GM19043 (cell line): ENCODE data around the gene TMCC2.
"Not testable (repeated sequence)": the region's sequence is repeated elsewhere in the genome, so short reads cannot be mapped to it uniquely, and the experiment has no call there.

ENCODE experiments used
- ATAC-seq: cut with Tn5 transposase; IDR thresholded peaks from one replicate; pipeline ENCODE4 v1.9.1; 2021; ENCODE audit warnings: low read depth; ENCODE audit not compliant: unreplicated experiment

The TMCC2 gene

DNA sequence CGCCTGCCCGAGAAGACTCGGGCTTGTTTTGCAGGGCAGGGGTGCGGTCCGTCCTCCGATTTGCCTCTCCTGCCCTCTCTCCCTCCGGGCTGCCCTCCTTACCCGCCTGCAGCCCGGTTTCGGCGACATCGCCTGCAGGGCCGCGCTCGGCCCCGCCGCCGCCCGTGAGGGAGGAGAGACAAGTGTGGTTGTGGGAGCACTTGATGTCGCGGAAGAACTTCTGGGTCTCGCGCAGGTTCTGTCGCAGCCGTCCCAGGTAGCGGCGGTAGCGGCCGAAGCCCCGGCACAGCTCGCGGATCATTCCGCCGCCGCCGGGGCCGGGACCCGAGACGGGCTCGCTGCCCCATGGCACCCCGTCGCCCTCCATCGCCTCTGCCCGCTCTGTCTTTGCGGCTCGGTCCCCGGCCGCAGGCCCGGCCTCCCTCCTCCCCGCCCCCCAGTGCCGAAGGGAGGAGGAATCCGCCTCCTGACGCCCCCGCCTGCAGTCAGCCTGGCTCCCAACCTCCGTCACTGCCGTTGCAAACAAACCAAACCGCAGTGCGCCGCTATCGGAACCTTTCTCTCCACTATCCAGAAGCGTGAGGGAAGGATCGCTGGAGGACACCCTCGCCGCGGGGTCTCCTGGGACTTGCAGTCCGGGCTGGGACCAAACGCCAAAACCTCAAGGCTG lies 16.4 kb upstream of the TMCC2 start, which contains the start of gene DSTYK:
DSTYK (minus strand) TSS at position 534 of the 670 bp plus-strand sequence; CDS start at position 367, 167 bp downstream.
- peak; percentile 87 for ATAC-seq

DNA sequence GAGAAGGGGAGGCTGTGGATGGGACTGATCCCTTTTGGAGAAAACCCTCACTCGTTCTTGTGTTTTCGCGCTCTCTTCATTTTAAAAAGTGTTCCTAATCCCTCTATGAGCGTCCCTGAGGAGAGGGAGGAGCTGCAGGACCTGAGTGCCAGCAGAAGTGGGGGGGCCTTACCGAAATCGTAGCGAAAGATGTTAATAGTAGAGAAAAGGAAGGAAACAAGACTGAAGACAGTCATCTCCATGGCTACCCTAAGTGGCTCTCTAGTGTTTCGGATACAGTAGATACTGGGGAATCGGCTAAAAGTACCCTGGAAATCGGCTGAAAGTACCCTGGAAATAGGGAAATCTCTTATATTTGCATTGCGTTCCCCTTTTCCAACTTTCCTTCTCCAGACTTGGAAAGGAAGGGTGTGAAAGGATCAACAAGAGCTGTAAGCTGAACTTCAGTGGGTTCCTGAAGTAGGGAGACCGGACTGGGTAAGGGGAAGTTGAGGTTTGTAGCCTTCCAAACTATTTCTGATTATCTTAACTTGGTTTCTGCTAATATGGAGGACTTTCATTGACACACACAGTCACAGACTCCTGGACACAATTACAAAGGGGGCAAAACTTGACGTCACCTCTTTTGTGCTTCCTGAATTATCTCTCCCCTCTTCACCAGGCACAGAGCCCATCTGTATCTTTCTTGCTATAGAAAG lies 15.8 kb upstream of the TMCC2 start:
- ATAC-seq, result no peak

DNA sequence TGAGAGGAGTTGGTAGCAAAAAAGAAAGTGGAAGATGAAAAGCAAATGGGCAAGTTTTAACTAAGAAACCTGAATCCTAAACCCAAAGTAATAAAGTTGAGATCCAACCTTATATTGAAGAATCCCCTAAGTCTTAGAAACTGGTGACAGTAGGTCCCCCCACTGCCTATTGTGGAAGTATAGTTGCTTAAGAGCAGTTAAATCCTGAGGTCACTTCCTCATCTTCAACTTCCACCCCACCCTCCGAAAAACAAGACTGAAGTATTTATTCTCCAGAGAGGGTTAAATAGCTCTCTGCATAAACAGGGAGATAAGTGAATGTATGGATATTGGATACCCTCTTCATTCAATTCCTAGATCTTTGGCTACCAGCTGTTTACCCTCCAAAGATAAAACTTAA lies 13.0 kb upstream of the TMCC2 start:
- no peak for ATAC-seq

DNA sequence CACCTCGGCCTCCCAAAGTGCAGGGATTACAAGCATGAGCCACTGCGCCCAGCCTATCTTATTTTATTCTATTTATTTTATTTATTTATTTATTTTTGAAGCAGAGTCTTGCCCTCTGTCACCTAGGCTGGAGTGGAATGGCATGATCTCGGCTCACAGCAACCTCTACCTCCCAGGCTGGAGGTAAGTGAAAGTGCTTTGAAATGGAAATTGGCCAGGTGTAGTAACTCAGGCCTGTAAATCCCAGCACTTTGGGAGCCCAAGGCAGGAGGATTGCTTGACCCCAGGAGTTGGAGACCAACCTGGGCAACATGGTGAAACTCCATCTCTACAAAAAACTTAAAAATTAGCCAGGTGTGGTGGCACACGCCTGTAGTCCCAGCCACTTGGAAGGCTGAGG lies 11.2 kb upstream of the TMCC2 start:
- no peak for ATAC-seq

DNA sequence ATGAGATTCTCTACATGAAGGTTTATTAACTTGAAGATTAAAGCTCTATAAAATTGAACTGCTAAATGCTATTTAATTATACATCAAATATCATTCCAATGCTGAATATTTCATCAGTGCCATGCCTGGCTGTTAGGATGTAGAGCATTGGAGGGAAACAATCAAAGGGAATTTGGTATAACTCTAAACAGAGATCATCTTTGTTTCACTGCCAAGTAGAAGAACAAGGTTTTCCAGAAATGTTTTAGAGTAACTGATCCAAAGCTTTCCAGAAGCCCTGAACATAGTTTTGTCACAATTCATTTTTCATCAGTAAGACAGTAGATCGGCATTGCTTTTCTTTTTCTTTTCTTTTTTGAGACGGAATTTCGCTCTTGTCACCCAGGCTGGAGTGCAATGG lies 10.3 kb upstream of the TMCC2 start:
- no peak for ATAC-seq

DNA sequence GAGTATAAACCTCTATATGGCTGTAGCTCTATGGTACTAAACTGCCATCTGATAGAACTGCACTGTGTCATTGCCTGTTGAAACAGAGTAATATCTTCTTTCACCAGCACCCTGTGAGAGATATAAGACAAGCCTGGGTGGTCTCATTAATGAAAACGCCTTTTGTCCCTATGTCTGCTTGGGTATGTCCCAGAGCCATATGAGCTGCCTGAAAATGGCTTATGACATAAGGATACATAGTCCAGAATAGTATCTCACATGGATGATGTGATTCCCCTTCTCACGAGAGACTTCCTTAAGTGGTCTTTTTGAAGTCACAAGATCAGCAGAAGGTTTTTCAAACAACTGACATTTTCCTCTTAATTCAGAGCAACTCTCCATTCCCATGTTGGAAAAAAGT lies 7.3 kb upstream of the TMCC2 start:
- no peak for ATAC-seq

DNA sequence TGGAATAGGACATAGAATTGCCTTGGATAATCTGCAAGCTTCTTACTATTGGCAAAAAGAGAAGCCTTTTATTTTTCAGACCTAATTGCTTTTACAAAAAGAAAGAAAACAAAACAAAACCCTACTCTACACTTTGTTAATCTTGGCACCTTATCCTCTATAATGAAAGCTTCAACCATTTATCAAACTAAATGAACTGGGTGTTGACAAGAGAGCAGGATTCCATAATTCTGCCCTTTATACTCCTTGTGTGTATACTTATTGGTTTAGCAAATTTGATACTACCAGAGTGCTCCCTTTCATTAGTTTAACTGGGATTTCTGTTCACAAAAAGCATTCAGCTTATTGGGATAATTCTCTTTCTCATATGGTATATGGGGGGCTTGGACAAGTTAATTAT lies 3.0 kb upstream of the TMCC2 start:
- no peak for ATAC-seq

DNA sequence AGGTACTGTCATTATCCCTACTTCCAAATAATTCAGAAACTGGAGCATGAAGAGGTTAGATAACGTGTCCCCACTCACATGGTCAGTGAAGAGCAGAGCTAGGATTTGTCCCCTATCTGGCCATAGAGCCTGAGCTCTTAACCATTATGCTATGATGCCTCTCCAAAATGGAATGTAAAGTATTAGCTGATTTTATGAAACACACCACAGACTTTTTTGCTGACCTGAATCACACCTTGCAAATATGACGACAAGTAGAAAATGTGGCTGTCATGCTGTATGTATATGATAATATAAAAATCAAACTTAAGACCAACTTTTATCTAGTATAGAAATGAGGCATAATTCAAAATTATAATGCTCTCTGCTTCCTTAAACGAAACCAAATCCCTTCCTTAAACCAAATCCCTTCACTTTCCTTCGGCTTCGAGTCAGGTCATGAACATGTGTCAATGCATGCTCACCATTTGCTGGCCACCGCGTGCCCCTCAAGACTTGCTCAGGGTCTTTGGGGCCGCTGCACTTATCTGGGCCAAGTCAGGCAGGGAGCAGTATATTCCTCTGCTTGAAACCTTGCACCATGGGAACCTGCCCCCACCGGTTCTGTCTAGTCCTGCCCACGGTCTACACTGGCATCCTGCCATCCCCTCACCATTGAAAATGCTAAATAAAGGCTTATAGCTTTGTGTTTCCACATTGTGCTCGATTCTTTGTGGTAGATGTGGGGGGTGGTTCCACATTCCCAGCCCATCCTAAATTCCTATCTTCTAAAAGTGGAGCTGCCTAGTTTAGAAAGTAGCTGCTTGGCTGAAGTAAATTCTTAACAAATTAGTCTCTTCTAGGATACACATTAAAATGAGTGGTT lies 1.6 kb upstream of the TMCC2 start:
- ATAC-seq, result no peak

DNA sequence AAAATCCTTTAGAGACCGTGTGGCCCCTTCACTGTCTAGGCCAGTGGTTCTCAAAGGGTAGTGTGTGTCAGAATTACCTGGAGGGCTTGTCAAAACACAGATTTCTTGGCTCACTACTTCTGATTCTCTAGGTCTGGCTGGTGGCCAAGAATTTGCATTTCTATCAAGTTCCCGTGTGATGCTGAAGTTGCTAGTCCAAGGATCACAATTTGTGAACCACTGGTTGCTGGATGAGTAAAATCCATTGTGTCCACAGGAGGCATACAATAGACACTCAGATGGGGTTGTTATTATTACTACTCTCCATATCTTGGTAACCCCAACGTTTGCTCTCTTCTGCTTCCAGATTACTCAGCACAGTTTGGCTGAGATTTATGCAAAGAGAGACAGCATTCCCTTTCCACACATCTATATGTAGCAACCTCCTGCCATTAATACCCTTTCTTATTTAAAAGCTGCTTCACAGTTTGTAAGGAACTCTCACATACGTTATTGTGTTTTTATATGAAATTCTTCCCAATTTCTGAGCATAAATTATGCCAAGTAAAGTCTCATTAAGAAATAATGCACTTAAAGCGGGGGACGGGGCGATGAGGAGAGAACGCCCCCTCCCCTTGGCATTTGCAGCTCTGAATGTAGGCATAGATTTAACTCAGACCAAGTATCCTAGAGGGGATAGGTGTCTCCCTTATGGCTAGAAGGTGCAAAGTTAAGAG lies 720 bp upstream of the TMCC2 start:
- no peak for ATAC-seq

DNA sequence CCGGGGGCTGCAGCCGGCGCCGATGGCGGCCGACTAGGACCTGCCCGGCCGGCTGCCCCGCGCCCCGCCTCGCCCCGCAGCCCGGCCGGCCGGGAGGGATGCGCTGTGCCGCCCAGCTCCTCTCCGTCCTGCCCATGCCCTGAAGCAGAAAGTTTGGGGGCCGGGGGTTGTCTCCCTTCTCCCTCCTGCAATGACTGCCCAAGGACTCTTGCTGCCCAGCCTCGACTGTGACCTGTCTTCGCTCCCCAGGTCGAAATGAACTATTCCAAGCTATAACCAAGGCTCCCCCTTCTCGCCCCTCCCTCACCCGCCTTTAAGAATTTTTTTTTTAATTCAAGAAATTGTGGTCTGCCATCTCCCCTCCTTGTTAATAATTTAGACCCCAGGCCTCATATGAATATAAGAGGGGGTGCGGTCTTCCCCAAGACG lies 361 bp downstream of the TMCC2 start:
- no peak for ATAC-seq

DNA sequence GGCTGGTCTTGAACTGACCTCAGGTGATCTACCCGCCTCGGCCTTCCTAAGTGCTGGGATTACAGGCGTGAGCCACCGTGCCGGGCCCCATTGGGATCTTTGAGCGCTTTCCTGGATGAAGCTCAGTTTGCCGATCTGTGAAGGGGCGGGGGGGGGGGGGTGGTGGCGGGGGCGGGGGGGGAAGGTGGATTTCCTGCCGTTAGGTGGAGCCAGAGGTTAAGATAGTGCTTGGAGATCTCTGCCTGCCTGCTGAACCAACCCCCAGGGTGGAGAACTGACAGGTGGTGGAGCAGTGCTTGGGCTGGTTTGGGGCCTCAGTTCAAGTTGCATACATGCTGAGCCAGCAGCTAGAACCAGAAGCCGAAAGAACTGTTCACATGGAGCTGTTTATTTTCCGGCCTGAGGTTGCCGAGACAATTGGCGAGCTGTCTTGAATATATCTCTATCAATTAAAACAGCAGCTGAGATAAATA lies 1.7 kb downstream of the TMCC2 start:
- no peak for ATAC-seq

DNA sequence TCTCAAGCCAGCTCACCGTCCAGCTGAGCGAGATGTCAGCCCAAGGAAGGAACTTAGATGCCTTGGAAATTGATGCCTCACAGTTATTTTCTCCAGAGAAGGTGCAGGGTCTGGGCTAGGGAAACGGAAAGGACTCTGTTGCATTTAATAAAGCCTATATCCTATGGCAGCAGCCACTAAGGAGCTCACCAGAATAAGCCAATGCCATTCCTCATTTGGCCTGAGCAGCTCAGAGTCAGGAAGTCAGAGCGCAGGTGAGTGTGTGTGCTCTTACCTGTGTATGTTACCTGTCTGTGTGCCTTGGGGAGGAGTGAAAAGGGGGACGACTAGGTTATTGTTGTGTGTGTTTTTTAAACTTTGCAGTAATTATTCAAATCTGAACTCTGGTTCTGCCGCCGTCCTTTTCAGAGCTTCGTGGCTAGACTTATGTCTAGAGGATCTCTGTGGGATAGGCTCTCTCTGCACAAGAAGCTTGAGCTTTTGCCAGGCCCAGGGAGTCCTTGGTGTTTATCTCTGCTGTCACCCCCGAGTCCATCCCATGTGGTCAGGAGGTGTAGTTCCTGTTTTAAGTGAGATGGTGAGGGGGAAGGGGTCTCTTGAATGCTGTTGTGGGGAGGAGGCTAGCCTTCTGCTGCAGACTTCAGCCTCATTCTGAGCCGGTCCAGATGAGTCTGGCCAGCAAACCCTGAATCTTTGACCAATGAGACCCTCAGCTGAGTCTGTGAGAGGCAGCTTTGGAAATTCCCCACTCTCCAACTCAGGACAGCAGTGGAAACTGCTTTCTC lies 2.4 kb downstream of the TMCC2 start:
- no peak for ATAC-seq

DNA sequence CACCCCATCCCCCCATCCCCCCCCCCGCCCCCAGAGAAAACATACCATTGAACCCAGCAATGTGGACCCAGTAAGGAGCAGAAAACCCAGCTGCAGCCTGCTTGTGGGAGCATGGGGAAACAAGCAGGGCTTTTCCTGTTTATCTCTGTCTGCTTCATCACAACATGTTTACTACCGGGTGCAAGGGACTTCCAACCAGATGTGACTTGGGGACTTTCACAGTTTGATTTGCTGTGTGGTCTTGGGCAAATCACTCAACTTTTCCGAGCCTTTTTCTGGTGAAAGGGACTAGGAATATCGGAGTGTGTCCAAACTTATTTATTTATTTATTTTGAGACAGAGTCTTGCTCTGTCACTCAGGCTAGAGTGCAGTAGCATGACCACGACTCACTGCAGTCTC lies 3.2 kb downstream of the TMCC2 start:
- no peak for ATAC-seq

DNA sequence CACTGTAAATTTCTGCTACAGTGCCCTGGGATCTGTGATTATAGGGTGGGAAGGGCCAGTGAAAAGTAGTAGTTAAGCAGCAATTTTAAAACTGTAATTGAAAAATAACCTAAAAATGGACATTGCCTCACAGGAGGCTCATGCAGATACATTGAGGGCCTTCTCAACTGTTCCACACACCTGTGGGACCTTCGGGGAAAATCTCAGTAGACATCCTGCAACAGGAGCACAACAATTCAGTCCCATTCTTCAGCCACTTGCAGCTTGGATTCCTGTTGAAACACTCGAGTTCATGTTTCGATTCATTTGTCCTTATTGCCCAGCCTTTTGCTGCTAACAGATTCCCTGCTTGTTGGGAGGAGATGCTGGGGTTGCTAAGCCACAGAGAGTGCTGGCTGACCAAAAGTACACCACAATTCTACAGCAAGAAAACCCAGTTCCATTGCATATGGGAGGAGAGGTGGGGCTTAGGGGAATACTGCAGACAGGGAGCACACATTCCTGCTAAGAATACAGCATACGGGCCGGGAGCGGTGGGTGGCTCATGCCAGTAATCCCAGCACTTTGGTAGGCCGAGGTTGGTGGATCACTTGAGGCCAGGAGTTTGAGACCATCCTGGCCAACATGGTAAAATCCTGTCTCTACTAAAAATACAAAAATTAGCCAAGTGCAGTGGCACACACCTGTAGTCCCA lies 4.5 kb downstream of the TMCC2 start:
- ATAC-seq, result no peak

DNA sequence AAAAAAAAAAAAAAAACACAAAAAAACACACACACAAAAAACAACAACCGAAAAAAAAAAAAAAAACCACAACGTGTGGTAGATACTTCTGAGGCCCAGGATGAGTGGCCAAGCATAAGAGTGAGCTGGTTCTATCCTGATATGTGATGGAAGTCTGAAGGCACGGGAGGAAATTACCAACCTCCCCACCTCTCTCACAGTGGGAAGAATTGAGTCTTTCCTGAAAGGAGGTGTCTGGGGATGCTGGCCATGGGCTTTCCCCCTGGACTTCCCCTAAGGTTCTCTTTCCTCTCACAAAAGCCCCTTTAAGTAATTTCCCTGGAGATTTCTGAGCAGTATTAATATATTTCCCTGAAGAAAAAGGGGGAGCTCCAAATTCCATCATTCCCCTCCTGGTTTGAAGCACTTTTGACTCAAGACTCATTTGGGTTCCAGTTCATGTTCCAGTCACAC lies 5.2 kb downstream of the TMCC2 start:
- ATAC-seq, result no peak

DNA sequence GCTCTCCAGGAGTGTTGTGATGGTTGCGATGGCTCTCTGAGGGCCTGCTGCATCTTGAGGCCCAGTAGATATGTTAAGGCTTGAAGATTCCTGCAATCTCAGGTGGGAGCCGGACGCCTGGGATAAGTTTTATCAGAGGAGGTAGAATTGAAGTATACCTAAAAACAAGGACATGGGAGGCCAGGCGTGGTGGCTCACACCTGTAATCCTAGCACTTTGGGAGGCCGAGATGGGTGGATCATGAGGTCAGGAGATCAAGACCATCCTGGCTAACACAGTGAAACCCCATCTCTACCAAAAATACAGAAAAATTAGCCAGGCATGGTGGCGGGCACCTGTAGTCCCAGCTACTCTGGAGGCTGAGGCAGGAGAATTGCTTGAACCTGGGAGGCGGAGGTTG lies 6.2 kb downstream of the TMCC2 start:
- not testable (repeated sequence) for ATAC-seq

DNA sequence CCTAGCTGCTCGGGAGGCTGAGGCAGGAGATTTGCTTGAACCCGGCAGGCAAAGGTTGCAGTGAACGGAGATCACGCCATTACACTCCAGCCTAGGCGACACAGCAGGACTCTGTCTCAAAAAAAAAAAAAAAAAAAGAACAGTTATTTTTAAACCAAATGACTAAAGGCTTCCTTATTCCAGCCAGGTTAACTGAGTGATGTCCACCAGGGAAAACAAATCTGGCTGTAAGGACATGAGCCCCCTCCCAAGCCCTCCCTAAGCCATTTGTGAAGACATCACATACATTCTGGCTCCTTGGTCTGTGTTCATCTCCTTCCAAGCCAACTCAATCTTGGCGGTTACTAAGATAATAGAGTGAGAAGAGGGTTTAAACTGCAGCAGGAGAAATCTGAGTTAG lies 8.2 kb downstream of the TMCC2 start:
- no peak for ATAC-seq

DNA sequence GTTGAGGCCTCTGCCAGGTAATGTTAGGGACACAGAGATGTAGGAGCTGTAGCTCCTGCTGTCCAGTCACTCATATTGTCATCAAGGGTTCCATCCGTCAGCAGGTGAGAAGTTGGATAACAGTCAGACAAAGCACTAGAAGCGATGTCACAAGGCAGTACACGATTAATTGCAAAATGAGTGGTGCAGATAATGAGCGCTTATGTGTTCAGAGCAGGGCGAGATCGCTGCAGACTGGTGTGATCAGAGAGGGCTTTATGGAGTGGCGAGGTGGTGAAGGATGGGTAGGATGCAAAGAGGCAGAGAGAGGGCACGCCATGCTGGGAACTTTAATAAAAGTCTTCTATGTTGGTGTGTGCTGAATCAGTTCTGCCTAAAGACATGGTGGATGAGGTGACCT lies 8.8 kb downstream of the TMCC2 start:
- ATAC-seq, result no peak

DNA sequence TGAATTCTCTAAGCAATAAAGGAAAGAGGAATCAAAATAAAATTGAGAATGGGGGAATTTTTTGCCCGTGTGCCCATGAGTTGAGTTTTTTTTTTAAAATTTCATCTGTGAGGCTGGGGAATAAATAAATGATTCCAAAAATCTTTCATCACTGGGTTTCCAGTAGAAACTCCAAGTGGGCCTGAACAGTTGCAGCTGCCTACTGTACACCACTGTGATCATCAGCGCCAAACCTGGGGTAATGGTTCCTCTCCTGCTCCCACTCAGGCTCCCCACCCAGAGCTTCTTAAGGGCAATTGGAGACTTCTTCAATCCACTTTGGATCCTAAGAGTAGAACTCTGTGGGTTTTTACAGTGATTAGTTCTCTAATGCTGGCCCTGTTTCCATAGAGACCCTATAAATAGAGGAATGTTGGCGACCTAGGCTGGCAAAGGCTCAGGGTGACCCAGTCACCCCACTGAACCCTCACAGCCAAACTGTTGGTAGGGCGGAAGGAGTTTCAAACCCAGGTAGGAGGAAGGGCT lies 9.3 kb downstream of the TMCC2 start:
- ATAC-seq, result no peak
